WTC11 (cell line): ENCODE results near the gene TMEM9. TPM values are rescaled to one million over a fixed set of nuclear protein-coding genes. Genes with fewer than 3 reads are reported as not detected.

Experiments used
- ATAC-seq: fragments of 200-7000 bp; cut with Tn5 transposase; 2 replicates; pipeline ENCODE4 v1.10.0; 2021; ENCODE audit warnings: mild to moderate bottlenecking, moderate library complexity
- CTCF ChIA-PET: fragments of 300-600 bp; sonication (Branson Sonifier 250); formaldehyde crosslinking; loops from one replicate; lab custom pipeline; 2021; ENCODE audit warnings: antibody characterized with exemption; lab: Charles Lee
- POLR2A ChIA-PET: fragments of 350-600 bp; sonication (Branson Sonifier 250); formaldehyde crosslinking; loops from one replicate; lab custom pipeline; 2021; ENCODE audit warnings: antibody characterized with exemption; lab: Charles Lee
- DNase-seq: peaks from one replicate; pipeline ENCODE4 v3.0.0; 2021; ENCODE audit warnings: low spot score
- H3K27ac Mint-ChIP-seq: 2 replicates; pipeline ENCODE4 v1.8.0; 2021; ENCODE audit warnings: mixed read lengths
- H3K27me3 Mint-ChIP-seq: 2 replicates; pipeline ENCODE4 v1.8.0; 2021; ENCODE audit warnings: low read depth, mild to moderate bottlenecking, moderate library complexity, mixed read lengths
- H3K36me3 Mint-ChIP-seq: 2 replicates; pipeline ENCODE4 v1.8.0; 2021; ENCODE audit warnings: mixed read lengths
- H3K4me1 Mint-ChIP-seq: 2 replicates; pipeline ENCODE4 v1.8.0; 2022; ENCODE audit warnings: mixed read lengths
- H3K4me3 Mint-ChIP-seq: 2 replicates; pipeline ENCODE4 v1.8.0; 2021; ENCODE audit warnings: mild to moderate bottlenecking, moderate library complexity, mixed read lengths
- H3K9me3 Mint-ChIP-seq: 2 replicates; pipeline ENCODE4 v1.8.0; 2021; ENCODE audit warnings: mixed read lengths
- ARID4B ChIP-seq: sonication (generic); formaldehyde crosslinking; IDR thresholded peaks from 2 replicates; pipeline ENCODE4 v1.8.0; 2023; ENCODE audit warnings: missing genetic modification reagents, mild to moderate bottlenecking, borderline replicate concordance
- CREM ChIP-seq: sonication (generic); formaldehyde crosslinking; IDR thresholded peaks from 2 replicates; pipeline ENCODE4 v1.8.1; 2022; ENCODE audit warnings: mild to moderate bottlenecking, missing genetic modification reagents, moderate library complexity
- E2F4 ChIP-seq: sonication (generic); formaldehyde crosslinking; IDR thresholded peaks from 2 replicates; pipeline ENCODE4 v1.8.1; 2022; ENCODE audit warnings: low read depth, mild to moderate bottlenecking, moderate library complexity, missing genetic modification reagents, borderline replicate concordance
- ERG ChIP-seq: fragments of 250-450 bp; sonication (Bioruptor Pico); IDR thresholded peaks from 2 replicates; pipeline ENCODE4 v1.8.0; 2021; ENCODE audit warnings: mild to moderate bottlenecking
- GABPB1 ChIP-seq: sonication (generic); formaldehyde crosslinking; IDR thresholded peaks from 2 replicates; pipeline ENCODE4 v1.8.1; 2023; ENCODE audit warnings: mild to moderate bottlenecking, missing genetic modification reagents
- IRF2 ChIP-seq: sonication (generic); formaldehyde crosslinking; IDR thresholded peaks from 2 replicates; pipeline ENCODE4 v1.8.0; 2022; ENCODE audit warnings: low read depth, missing genetic modification reagents, borderline replicate concordance
- JAZF1 ChIP-seq: fragments of 250-450 bp; sonication (Bioruptor Pico); IDR thresholded peaks from 2 replicates; pipeline ENCODE4 v1.9.0; 2021; ENCODE audit warnings: moderate library complexity, mild to moderate bottlenecking, inconsistent platforms
- JUN ChIP-seq: sonication (generic); formaldehyde crosslinking; IDR thresholded peaks from 2 replicates; pipeline ENCODE4 v1.8.0; 2023; ENCODE audit warnings: mild to moderate bottlenecking, missing genetic modification reagents
- MLX ChIP-seq: sonication (generic); formaldehyde crosslinking; IDR thresholded peaks from 2 replicates; pipeline ENCODE4 v1.8.1; 2023; ENCODE audit warnings: mild to moderate bottlenecking, missing genetic modification reagents, moderate library complexity
- MYBL2 ChIP-seq: sonication (generic); formaldehyde crosslinking; IDR thresholded peaks from 2 replicates; pipeline ENCODE4 v1.8.1; 2023; ENCODE audit warnings: mild to moderate bottlenecking, moderate library complexity, missing genetic modification reagents
- NR3C1 ChIP-seq: sonication (generic); formaldehyde crosslinking; conservative IDR thresholded peaks from 2 replicates; pipeline ENCODE4 v1.8.1; 2023; ENCODE audit warnings: low read depth, mild to moderate bottlenecking, missing genetic modification reagents
- RELA ChIP-seq: sonication (generic); formaldehyde crosslinking; IDR thresholded peaks from 2 replicates; pipeline ENCODE4 v1.8.1; 2022; ENCODE audit warnings: missing genetic modification reagents, mild to moderate bottlenecking, borderline replicate concordance
- SOX15 ChIP-seq: fragments of 250-450 bp; sonication (Bioruptor Pico); IDR thresholded peaks from 2 replicates; pipeline ENCODE4 v1.9.0; 2021; ENCODE audit warnings: mild to moderate bottlenecking
- TP53 ChIP-seq: sonication (generic); formaldehyde crosslinking; IDR thresholded peaks from 2 replicates; pipeline ENCODE4 v1.8.1; 2023; ENCODE audit warnings: mild to moderate bottlenecking, missing genetic modification reagents
- ZBTB21 ChIP-seq: sonication (generic); formaldehyde crosslinking; IDR thresholded peaks from 2 replicates; pipeline ENCODE4 v1.8.1; 2023; ENCODE audit warnings: mild to moderate bottlenecking, missing genetic modification reagents, borderline replicate concordance
- ZMAT4 ChIP-seq: fragments of 250-450 bp; sonication (Bioruptor Pico); IDR thresholded peaks from 2 replicates; pipeline ENCODE4 v1.9.0; 2021; ENCODE audit warnings: mild to moderate bottlenecking
- ZNF138 ChIP-seq: sonication (generic); formaldehyde crosslinking; conservative IDR thresholded peaks from 2 replicates; pipeline ENCODE4 v1.8.1; 2022; ENCODE audit warnings: mild to moderate bottlenecking, moderate library complexity, missing genetic modification reagents
- ZNF232 ChIP-seq: sonication (generic); formaldehyde crosslinking; IDR thresholded peaks from 2 replicates; pipeline ENCODE4 v1.8.0; 2022; ENCODE audit warnings: mild to moderate bottlenecking, missing genetic modification reagents
- ZSCAN18 ChIP-seq: fragments of 250-450 bp; sonication (Bioruptor Pico); IDR thresholded peaks from 2 replicates; pipeline ENCODE4 v2.1.2; 2022; ENCODE audit warnings: mild to moderate bottlenecking, moderate library complexity
- total RNA-seq: library from RNA; stranded (reverse); gene quantifications from 3 replicates; pipeline ENCODE4 v1.2.3, GENCODE V29; 2021

Gene TMEM9
- total RNA-seq, 1 experiment from 2014 or later, result 97.5 TPM

GRCh38 chr1:201128476-201128875, 25.8 kb downstream of the TMEM9 start:
- Mint-ChIP-seq H3K9me3 (peaks cover 7% of the 10 kb centered on the region), H3K4me3 (no peak overlapping the region), H3K27me3 (no peaks in the 10 kb centered on the region; the same call in none of the 2 replicates), H3K27ac (no peak overlapping the region), H3K36me3 (no peaks in the 10 kb centered on the region; the same call in 1 of the 2 replicates), H3K4me1 (peaks cover 10% of the 10 kb centered on the region)
- DNase-seq, result no peak
- CTCF ChIA-PET, result interaction anchor here (1.4 to 3.7 kb wide), 7 partner anchors 9 to 220 kb away, joined by 3 to 43 read pairs (median 10); no protein-coding TSS in a partner anchor
- POLR2A ChIA-PET, result no interaction called here
- ATAC-seq, result no peak
- TF ChIP-seq E2F4 (CRISPR knock-in tag) (no peak), NR3C1 (CRISPR knock-in tag) (no peak), MLX (no peak)
- TF ChIP-seq, all 79 proteins: peak for 0

GRCh38 chr1:201127755-201128455, 26.4 kb downstream of the TMEM9 start:
- Mint-ChIP-seq H3K27me3 (no peaks in the 10 kb centered on the region; the same call in 1 of the 2 replicates), H3K4me3 (no peak overlapping the region), H3K36me3 (no peaks in the 10 kb centered on the region), H3K27ac (no peak overlapping the region), H3K9me3 (peaks cover 6% of the 10 kb centered on the region), H3K4me1 (peaks cover 10% of the 10 kb centered on the region)
- TF ChIP-seq ZBTB21 (no peak), JAZF1 (no peak), MYBL2 (CRISPR knock-in tag) (no peak), IRF2 (CRISPR knock-in tag) (no peak), MLX (no peak), RELA (CRISPR knock-in tag) (no peak), ZMAT4 (no peak), SOX15 (CRISPR knock-in tag) (no peak), ERG (CRISPR knock-in tag) (no peak), ZNF138 (CRISPR knock-in tag) (no peak)
- ATAC-seq (no peak; the same call in 1 of the 2 replicates), DNase-seq (no peak)
- ChIA-PET CTCF (interaction anchor here (1.0 to 3.7 kb wide), 11 partner anchors 9 to 220 kb away, joined by 3 to 43 read pairs (median 7); partner anchors contain the start of gene TMEM9), POLR2A (no interaction called here)

GRCh38 chr1:201126832-201127754, 27.2 kb downstream of the TMEM9 start, which contains the start of gene ASCL5:
TSS of gene ASCL5 (minus strand) at chr1:201127184. CDS start at chr1:201115372, 11,812 bp downstream.
- ChIA-PET POLR2A (no interaction called here), CTCF (interaction anchor here (0.6 to 3.7 kb wide), 14 partner anchors 8 to 236 kb away, joined by 3 to 43 read pairs (median 4); partner anchors contain the start of gene TMEM9)
- Mint-ChIP-seq H3K36me3 (no peaks in the 10 kb centered on the region), H3K27me3 (peaks cover 2% of the 10 kb centered on the region; the same call in 1 of the 2 replicates), H3K4me1 (peaks cover 10% of the 10 kb centered on the region), H3K27ac (no peak within 1 kb of the TSS), H3K4me3 (no peak within 1 kb of the TSS), H3K9me3 (peaks cover 4% of the 10 kb centered on the region)
- peak; percentile 92 for ATAC-seq
- TF ChIP-seq GABPB1 (CRISPR knock-in tag) (0 out of 2 replicates have a peak, but pooled peaks have one; percentile 30), ZSCAN18 (CRISPR knock-in tag) (no peak), TP53 (no peak), ARID4B (no peak), JUN (no peak), CREM (CRISPR knock-in tag) (no peak), ZNF232 (no peak), JAZF1 (no peak)
- peak; percentile 57 for DNase-seq
